Measurements from ENCODE around the gene CTDSPL. TPM values are rescaled to one million over a fixed set of nuclear protein-coding genes. Genes with fewer than 3 reads are reported as not detected.

CTDSPL gene
- total and polyA plus RNA-seq, 2 of the 13 experiments (the other 11 are each of a cell fraction or from before 2014, with no cell fraction given): 26.1 to 142 TPM

DNA sequence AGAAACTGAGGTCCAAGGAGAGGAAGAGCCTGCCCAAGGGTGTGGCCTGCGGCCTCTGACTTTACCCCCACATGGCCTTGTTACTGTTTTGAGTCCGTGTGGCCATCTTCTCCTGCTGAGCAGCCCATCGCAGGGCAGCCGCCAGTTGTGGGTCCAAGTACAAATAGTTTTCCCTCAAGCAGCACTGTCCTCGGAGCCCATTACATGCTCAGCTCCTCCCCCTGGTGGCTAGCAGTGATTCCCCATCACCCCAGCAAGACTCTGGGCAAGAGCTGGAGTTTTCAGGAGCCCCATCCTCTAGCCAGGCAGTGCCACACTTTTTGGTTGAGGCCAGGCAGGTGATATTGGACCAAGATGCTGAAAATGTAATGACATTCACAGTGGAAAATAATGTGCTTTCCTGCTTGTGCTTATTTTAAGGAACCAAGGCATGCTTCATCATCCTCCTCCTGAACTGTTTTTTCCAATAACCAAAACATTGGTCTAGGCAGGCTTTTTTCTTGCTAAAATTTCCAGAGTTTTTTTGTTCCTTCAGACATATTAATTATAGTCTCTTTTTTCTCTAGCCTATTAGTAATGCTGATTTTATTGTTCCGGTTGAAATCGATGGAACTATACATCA lies 105.7 kb downstream of the CTDSPL start (continued):
- TF ChIP-seq, protein P1, sequence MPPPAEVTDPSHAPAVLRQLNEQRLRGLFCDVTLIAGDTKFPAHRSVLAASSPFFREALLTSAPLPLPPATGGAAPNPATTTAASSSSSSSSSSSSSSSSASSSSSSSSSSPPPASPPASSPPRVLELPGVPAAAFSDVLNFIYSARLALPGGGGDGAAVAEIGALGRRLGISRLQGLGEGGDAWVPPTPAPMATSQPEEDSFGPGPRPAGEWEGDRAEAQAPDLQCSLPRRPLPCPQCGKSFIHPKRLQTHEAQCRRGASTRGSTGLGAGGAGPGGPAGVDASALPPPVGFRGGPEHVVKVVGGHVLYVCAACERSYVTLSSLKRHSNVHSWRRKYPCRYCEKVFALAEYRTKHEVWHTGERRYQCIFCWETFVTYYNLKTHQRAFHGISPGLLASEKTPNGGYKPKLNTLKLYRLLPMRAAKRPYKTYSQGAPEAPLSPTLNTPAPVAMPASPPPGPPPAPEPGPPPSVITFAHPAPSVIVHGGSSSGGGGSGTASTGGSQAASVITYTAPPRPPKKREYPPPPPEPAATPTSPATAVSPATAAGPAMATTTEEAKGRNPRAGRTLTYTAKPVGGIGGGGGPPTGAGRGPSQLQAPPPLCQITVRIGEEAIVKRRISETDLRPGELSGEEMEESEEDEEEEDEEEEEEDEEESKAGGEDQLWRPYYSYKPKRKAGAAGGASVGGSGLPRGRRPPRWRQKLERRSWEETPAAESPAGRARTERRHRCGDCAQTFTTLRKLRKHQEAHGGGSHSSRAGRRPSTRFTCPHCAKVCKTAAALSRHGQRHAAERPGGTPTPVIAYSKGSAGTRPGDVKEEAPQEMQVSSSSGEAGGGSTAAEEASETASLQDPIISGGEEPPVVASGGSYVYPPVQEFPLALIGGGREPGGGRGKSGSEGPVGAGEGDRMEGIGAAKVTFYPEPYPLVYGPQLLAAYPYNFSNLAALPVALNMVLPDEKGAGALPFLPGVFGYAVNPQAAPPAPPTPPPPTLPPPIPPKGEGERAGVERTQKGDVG (CRISPR knock-in tag; IDR thresholded peaks at IDR 0.05; ENCODE audit: borderline replicate concordance): no peak; the same call in 1 of the 2 replicates
- TF ChIP-seq ZNF709 (CRISPR knock-in tag; IDR thresholded peaks at IDR 0.05) (no peak), ZNF367 (CRISPR knock-in tag; IDR thresholded peaks at IDR 0.05; ENCODE audit: borderline replicate concordance) (no peak), ZBTB20 (CRISPR knock-in tag; IDR thresholded peaks at IDR 0.05; ENCODE audit: borderline replicate concordance, low read depth) (no peak), RFX1 (IDR thresholded peaks at IDR 0.05) (no peak), ZNF230 (CRISPR knock-in tag; IDR thresholded peaks at IDR 0.05) (no peak), SKIL (CRISPR knock-in tag; IDR thresholded peaks at IDR 0.05; ENCODE audit: borderline replicate concordance) (no peak), ZNF124 (CRISPR knock-in tag; IDR thresholded peaks at IDR 0.05) (no peak), ZNF20 (CRISPR knock-in tag; IDR thresholded peaks at IDR 0.05) (no peak), ZFY (CRISPR knock-in tag; IDR thresholded peaks at IDR 0.05) (no peak), ZBTB7A (CRISPR knock-in tag; IDR thresholded peaks at IDR 0.05) (no peak), HNRNPLL (IDR thresholded peaks at IDR 0.05; ENCODE audit: low read depth, low read length, poor library complexity, severe bottlenecking) (no peak), MED8 (CRISPR knock-in tag; IDR thresholded peaks at IDR 0.05; ENCODE audit: insufficient replicate concordance) (no peak), NCOA5 (CRISPR knock-in tag; IDR thresholded peaks at IDR 0.05) (no peak), CEBPZ (IDR thresholded peaks at IDR 0.05; ENCODE audit: low read length) (no peak), FOSL2 (CRISPR knock-in tag; IDR thresholded peaks at IDR 0.05) (no peak), ZNF552 (CRISPR knock-in tag; IDR thresholded peaks at IDR 0.05; ENCODE audit: borderline replicate concordance) (no peak)
- TF ChIP-seq, protein P2, sequence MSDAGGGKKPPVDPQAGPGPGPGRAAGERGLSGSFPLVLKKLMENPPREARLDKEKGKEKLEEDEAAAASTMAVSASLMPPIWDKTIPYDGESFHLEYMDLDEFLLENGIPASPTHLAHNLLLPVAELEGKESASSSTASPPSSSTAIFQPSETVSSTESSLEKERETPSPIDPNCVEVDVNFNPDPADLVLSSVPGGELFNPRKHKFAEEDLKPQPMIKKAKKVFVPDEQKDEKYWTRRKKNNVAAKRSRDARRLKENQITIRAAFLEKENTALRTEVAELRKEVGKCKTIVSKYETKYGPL (CRISPR knock-in tag; IDR thresholded peaks at IDR 0.05): no peak
- TF ChIP-seq, protein P3, sequence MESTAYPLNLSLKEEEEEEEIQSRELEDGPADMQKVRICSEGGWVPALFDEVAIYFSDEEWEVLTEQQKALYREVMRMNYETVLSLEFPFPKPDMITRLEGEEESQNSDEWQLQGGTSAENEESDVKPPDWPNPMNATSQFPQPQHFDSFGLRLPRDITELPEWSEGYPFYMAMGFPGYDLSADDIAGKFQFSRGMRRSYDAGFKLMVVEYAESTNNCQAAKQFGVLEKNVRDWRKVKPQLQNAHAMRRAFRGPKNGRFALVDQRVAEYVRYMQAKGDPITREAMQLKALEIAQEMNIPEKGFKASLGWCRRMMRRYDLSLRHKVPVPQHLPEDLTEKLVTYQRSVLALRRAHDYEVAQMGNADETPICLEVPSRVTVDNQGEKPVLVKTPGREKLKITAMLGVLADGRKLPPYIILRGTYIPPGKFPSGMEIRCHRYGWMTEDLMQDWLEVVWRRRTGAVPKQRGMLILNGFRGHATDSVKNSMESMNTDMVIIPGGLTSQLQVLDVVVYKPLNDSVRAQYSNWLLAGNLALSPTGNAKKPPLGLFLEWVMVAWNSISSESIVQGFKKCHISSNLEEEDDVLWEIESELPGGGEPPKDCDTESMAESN (CRISPR knock-in tag; conservative IDR thresholded peaks at IDR 0.05): no peak

Data from HepG2 (cell line).